Activated CD8-positive, alpha-beta memory T cell treated with anti-CD3 and anti-CD28 coated beads for 4 hours (primary cell): Measurements from ENCODE around the gene MBNL1.
"Not testable (repeated sequence)": the region's sequence is repeated elsewhere in the genome, so short reads cannot be mapped to it uniquely, and the experiment has no call there.

ENCODE experiments used
- DNase-seq, 2 donors: peaks; one replicate each; pipeline ENCODE4 v3.0.0-alpha.2; 2020; ENCODE audit warnings: low read depth in 2 of 2

The MBNL1 gene

DNA sequence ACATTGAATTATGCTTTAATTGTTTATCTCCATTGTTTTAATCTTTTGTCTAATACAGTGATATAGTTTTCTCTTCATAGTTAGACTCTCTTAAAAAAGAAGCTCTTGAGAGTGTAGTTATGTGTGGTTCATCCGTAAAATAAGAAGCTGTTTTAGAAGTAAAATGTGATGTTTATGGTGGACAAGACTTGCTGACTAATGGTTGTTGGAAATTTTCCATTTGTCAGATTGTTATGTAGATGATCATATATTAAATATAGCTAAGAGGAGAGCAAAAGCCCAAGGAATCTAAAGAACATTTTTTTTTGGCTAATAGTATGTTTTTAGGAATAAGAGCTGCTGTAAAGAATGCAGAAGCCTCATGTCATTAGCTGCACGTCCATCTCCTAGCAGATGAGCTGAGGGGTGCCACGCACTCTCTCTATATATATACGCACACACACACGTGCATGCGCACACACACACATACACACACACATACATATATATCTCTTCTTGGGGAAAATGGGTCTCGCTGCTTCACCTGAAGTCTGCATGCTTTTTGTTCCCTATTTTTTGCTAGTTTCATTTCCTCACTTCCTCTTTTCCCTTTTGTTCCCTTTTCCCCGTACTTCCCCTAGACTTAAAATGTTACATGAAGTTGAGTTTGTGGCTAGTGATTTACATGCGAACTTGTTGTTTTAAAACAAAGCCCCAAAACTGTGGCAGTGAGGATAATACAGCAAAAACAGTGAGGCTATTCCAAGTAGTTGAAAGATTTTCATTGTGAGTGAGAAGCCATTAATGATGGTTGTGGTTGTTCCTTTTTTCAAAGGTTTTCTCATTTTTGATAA, 107.8 kb downstream of the MBNL1 start:
- DNase-seq, result no peak

DNA sequence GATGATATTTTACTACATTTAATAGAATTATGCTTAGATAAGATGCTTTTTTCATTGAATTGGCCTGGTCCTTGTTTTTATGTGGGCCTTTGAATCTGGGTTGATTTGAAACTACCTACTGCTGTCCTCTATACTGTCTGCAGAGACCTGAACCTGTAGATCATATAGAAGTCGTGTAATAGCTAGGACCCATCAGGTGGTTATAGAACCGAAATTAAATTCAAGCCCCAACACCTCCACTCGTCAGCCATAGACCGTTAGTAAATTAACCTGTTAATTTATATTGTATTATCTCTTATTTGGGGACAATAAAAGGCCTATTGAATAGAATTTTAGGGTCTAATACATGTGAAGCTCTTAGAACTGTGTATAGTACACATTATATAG, 108.4 kb downstream of the MBNL1 start:
- no peak for DNase-seq

DNA sequence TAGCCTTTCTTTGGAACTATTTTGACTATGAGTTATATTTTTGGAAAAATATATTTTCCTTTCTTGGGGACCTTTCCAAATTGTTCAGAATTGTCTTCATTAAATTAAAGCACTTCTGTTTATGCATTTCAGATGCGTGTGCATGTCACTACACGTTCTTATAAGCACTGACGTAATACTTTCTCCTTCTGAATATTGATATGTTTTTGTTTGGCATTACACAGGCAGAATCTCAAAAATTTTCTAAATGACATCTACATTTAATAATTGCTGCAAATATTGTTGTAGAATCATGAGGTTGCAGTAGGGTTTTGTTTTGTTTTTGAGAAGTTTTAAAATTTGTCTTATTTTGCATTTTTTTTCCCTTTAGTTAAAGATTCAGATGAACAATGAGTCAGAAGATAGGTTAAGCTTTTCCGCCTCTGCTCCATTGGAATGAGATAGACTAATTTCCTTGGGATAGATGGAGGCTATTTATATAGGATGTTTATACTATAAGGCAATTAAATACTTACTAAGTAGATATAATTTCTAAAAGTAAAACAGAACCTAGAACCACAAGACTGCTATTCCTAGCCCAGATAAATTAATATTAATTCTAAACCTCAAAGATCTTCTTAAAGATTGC, 110.8 kb downstream of the MBNL1 start:
- no peak for DNase-seq

DNA sequence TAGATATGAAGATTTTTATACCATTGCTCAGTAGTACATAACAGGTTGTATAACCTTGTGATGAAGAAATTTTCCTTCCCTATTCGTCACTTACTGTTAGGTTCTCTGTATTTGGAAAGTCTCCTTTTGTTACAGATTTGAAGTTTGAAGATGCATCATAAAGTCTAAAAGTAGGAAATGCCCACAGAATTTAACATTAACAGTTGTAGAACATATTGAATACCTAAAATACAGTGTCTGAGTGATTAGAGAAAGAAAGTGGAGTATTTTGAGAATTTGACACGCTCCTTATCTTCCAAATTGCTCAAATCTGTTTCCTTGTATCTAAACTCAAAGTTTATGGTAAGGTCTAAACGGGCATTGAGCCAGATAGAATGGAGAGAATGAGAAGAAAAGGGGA, 111.3 kb downstream of the MBNL1 start:
- DNase-seq, result no peak

DNA sequence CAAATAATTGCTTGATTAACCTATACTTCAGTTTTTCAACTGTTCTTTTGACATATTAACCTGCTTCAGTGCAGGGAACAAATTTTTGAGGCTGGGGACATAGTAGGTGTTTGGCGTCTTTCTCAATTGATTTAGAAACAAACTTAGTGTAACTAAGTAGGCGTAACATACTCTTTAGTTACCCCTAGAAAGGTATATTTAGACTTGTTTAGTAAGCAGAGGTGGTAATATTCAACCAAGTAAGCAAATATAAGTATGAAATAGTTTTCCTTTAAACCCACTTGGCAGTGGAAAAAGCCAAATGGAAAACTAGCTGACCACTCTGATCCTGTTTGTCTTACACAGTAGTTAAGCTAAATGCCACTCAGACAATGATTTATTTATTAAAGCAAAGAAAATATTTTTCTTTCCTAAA, 113.2 kb downstream of the MBNL1 start:
- no peak for DNase-seq

DNA sequence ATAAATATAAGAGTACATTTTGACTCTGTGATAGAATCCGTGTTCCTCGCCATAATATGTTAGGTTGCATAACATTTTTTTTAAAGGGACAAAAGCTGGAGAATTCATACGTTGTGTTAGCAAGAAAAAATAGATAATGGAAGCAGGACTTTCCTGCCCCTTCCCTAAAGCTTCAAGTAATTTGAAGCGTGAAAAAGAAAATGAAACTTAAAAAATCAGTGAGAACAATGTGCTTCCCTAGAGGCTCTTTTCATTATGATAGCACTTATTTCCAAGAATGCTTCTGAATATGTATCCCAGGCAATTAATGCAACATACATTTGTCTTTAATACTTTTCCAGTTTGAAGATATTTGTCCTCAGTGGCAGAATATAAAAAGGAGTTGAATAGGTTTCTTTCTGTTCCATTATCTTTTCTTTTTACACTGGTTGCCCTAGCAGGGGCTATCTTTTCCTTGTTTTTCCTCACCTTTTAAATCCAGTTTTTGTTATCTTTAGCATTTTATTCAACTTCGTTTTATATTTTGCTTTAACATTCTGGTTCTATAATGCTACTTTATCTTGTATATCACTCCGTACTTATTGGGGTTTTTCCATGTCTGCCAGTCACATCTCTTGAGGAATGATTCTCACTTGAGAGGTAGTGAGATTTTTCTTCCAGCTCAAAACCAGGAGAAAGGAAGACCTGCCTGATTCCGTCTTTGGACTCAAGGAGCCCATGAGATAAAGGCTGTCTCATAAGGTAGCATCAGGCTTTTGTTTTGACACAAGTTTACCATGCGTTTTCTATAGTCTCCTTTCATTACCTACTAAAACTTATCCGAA, 113.8 kb downstream of the MBNL1 start:
- DNase-seq, result no peak

DNA sequence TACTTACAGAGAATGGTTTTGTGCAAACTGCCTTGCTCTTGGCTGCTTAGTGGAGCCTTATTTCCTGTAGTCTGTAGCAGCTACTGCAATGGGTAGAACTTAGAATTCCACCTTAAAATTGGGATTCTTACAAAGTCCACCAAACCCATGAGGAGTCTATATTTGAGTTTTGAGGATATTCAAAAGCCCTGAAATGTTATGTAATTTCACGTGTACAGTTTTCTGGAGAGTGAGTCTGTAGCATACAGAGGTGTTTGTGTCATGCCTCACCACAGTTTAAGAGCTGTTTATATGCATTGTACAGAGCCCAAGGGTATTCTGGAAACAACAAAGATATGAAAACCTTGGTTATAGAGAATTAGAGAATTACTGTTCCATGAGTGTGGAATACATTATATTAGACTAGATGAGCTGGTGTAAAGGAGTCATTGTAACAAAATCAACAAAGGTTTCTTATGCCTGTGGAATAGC, 114.4 kb downstream of the MBNL1 start:
- DNase-seq, result no peak

DNA sequence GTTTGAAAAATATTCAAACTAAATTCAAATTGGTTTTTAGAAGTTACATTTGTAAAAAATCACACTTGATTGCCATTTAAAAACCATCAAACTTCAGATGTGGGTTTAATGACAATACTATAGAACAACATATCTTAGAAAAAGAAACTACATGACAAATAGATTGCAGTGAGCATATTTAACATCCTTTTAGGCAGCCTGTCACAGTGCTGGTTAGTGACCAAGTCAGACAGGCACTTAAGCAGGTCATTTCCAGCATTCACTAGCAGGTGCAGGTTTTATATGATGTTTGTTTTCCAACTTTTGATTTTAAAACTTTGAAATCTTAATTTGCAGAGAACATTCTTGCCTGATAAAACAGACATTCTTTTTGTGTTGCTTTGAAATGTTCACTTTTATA, 115.7 kb downstream of the MBNL1 start:
- no peak for DNase-seq

DNA sequence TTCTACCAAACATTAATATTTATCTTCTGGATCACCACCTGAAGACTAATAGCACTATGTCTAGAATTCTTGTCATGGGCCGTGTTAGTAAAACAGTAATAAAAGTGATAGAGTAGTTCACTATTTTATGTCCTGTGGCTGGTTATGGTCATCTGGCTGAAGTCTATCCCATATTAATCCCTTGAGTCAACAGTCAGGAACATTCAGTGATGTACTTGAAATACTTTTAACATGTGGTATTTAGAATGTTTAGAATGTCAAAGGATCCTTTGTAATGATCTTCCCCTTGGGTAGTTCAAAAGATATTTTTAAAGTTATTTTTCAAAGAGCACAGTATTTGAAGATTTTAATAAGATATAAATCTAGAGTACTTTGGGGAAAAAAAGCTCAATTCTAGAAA, 117.0 kb downstream of the MBNL1 start:
- no peak for DNase-seq

DNA sequence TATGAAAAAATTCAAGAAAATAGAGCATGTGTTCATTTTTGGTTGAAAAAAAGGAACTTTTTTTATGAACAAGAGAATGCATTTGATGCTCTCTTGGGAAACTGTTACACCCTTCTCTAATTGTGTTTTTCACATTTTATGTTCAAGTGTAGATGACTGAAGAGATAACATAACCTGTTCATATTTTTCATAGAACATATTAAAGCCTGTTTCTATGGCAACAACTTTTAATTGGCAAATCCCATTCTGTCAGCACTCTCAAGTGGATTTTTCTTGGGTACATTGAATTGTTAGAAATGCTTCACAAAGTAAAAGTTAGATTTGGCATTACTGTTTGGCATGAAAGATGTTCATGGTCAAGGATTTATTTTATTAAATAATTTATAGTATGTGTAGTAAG, 117.5 kb downstream of the MBNL1 start:
- no peak for DNase-seq

DNA sequence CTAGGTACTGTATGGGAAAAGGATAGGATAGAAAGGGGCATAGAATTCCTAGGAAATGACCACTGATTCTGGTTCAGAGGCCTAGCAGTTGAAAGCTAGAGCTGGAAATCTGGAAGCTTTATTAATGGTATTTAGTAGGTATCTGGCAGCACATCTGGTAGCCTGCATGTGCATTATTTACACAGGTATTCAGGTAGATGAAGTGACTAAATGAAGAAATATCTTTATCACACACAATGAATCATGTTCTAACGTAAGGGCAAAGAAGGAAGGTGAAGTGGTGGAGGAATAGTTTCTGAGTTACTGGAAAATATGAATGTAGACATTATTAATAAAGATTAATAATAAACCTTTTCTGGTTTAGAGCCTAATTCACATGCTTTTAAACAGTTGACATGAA, 119.9 kb downstream of the MBNL1 start:
- no peak for DNase-seq

DNA sequence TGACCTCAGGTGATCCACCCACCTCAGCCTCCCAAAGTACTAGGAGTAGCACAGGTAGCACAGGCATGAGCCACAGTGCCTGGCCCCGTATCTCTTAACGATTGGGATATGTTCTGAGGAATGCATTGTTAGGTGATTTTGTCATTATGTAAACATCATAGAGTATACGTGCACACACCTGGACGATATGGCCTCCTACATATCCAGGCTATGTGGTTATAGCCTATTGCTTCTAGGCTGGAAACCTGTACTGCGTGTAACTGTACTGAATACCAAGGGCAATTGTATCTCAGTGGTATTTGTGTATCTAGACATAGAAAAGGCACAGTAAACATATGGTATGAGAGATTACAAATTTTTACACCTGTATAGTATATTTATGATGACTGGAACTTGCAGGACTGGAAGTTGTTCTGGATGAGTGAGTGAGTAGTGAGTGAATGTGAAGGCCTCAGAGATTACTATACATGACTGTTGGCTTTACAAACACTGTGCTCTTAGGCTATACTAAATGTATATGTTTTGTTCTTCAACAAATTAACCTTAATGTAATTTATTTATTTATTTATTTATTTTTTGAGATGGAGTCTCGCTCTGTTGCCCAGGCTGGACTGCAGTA, 120.7 kb downstream of the MBNL1 start:
- no peak for DNase-seq

DNA sequence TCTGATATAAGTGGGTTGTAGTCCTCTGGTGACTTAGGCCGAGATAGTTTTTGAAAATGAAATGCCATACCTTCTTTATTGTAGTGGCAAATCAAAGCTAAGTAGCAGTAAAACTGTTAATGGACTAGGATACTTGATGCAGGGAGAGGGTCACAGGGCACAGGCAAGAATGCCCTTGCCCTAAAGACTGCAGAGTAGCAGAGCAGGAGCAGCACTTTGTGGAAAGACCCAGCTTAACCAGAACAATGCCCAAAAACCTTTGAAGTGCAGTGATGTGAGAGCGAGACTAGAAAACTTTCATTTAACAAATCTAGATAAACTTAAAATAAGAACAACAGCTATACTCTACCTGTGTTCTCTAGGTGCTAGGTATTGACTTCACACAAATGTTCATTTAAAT, 121.9 kb downstream of the MBNL1 start:
- no peak for DNase-seq

DNA sequence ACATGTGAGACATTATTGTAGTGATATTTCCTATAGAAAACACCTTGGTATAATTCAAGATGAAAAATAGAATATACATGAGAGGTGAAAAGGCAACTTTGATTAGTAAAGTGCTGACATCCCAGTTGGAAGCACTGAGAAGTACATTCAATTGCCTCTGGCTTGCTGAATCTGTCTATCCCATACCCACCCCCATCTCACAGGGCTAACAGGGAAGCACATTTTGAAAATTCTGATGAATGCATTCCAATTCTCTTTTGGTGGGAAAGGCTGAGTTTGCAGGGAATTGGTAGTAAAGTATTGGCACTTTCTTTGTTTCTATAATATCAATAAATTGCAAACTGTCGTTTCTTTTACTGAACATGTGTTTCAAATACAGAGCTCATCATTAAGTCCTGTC, 122.9 kb downstream of the MBNL1 start:
- no peak for DNase-seq

DNA sequence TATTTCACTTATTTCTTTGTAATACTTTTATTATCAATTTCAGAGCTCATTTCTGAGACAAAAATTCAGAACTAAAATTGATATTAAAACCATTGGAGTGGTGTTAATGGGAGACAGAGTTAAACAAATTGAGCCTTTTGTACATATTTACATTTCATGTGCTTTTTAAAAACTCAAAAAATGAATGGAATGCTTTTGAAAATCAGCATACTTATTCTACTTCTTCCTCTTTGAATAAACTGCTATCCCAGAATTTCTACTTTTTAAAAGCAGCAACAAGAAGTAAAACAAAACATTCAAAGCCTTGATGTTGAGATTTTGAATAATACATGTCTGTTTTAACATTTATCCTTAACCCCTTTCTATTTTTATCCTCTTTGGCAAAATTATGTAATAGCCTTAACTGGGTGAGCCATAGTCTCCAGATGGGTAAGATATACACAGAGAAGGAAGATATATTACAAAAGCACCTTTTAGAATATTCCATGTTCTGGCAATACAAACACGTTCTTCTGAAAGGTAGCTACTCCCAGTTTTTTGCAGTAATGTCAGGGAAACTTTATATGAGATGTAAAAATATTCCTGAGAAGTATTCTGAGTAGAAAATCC, 123.6 kb downstream of the MBNL1 start:
- no peak for DNase-seq

DNA sequence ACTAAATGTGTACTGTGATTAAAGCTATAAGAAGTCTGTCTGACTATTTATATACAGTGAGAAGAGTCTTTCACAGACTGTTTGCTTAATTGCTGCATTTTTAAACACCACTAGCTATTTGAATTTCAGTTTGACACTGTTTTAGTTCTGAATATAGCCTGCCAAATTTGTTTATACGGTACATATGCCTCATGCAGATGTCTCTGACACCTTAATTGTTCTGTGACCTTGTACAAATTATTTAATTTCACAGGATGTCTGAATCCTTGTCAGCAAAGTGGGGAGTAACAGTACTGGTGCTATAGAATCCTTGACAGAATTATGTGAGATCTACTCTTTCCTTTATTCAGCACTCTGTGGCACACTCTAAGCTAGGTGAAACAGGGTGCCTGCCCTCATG, 125.5 kb downstream of the MBNL1 start:
- no peak for DNase-seq

DNA sequence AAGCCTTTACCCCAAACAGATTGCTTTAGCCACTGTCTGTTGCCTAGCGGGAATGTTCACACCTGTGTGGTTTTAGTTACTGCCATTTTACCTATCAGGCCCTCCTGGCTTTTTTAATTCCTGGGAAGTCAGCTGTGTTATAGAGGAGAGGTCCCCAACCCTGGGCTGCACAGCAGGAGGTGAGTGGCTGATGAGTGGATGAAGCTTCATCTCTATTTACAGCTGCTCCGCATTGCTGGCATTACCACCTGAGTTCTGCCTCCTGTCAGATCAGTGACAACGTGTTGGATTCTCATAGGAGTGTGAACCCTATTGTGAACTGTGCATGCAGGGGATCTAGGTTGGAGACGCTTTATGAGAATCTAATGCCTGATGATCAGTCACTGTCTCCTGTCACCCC, 127.0 kb downstream of the MBNL1 start:
- DNase-seq, result no peak

DNA sequence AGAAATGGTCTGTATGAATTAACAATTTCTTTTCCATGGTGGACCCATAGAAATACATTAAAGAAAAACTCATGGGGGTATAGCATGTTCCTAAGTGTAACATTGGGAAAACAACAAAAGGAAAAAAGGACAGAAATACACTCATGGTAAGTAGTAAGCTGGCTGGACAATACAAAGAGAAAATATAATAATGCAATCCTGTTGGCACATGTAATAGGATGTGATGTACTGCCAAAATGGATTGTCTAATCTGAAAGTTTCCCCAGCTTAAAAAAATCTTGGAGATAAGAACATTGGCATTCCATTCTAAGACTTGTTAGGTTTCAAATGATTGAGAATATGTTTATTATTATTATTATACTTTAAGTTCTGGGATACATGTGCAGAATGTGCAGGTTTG, 128.1 kb downstream of the MBNL1 start:
- DNase-seq, result no peak

DNA sequence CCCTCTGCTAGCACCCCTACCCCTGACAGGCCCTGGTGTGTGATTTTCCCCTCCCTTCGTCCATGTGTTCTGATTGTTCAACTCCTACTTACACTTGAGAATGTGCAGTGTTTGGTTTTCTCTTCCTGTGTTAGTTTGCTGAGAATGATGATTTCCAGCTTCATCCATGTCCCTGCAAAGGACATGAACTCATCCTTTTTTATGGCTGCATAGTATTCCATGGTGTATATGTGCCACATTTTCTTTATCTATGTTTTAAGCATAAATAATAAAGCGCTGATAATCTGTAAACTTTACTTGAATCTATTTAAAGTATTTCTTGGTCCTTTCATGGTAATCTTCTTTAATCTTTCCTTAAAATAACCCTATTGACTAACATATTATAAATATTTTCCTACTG, 128.6 kb downstream of the MBNL1 start:
- DNase-seq, result not testable (repeated sequence)

DNA sequence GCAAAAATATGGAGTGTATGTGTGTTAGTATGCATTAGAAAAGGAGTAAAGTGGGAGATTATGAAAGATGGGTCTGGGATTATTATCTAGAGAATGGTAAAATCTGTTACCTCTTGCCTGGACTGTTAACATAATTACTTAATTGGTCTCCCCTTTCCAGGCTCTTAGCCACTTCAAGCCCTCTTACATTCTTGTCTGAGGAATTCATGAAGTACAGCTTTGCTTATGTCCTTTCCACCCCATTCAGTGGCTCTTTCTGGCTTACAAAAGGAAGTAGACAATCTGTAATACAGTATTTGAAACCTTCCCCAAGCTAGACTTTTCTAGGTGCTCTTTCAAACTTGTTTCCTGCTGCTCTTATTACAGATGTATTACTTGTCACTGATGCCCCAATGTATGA, 129.8 kb downstream of the MBNL1 start:
- DNase-seq, result no peak

DNA sequence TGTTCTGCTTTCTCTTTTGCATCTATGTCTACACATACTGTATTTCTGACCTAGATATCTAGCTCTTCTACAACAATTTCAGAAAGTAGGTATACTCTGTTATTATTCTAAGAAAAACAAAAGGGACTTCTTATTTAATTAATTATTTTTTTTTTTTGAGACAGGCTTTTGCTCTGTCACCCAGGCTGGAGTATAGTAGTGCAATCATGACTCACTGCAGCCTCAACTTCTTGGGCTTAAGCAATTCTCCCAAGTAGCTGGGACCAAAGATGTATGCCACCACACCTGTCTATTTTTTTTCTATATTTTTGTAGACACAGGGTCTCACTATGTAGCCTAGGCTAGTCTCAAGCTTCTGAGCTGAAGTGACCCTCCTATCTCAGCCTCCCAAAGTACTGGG, 130.6 kb downstream of the MBNL1 start:
- DNase-seq, result no peak

DNA sequence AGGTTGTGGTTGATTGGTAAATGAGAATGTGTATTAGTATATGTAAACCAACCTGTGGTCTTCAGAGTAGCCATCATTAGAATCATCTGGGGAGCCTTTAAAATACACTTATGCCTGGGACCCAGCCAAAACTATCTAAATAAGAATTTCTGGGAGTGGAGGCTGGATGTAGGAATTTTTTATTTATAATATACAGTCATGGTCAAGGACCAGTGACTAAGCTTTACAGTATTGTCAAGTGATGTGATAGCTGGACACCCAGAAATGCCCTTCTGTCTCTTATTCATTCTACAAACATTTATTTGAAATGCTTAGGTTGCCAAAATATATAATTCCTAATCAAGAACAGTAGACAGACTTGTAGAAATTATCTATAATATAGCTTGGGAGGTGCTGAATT, 132.2 kb downstream of the MBNL1 start:
- DNase-seq, result no peak
